ENCODE measurements around the gene ADK. TPM values are rescaled to one million over a fixed set of nuclear protein-coding genes. Genes with fewer than 3 reads are reported as not detected.

ADK gene
- total RNA-seq, 1 donor: 57.9 TPM

DNA sequence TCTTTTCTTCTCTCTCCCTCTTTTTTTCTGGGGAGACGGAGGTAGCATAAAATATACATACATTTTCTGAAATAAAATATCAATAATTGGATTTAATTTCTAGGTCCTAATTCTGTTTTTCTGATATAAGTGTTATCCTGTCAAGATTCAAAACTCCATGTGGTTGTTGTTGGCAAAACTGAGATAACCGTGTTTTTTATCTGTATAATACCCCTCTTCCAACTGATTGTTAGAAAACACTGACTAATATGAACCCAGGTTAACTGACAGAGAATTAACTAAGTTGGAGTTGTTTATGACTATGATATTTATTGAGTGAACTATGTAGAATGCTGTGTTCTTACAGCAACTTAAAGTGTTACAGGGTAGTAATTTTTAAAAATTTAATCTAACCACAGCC is 438.8 kb downstream of the ADK start:
- TF ChIP-seq, protein P1, sequence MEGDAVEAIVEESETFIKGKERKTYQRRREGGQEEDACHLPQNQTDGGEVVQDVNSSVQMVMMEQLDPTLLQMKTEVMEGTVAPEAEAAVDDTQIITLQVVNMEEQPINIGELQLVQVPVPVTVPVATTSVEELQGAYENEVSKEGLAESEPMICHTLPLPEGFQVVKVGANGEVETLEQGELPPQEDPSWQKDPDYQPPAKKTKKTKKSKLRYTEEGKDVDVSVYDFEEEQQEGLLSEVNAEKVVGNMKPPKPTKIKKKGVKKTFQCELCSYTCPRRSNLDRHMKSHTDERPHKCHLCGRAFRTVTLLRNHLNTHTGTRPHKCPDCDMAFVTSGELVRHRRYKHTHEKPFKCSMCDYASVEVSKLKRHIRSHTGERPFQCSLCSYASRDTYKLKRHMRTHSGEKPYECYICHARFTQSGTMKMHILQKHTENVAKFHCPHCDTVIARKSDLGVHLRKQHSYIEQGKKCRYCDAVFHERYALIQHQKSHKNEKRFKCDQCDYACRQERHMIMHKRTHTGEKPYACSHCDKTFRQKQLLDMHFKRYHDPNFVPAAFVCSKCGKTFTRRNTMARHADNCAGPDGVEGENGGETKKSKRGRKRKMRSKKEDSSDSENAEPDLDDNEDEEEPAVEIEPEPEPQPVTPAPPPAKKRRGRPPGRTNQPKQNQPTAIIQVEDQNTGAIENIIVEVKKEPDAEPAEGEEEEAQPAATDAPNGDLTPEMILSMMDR (IDR thresholded peaks at IDR 0.05; ENCODE audit: insufficient read depth, low read depth, low read length): no peak
- no peak overlapping the region for H3K4me3 ChIP-seq (ENCODE audit: low read depth, low read length)
- DNase-seq (ENCODE audit: low read depth): no peak

DNA sequence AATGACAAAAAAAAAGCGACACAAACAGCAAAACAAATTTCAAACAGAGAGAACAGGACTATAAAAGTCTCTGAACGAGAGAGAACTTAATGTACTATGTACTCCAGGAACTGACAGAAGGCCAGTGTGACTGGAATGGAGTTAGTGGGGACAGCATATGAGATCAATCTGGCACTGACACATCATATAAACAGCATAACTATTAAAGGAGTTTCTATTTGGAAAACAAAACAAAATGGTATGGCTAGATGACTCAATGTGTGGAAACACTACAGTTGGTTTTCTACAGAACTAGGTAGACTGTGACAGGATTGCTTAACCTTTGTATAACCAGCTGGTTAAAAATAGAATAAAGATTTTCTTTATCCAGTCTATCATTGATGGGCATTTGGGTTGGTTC is 442.4 kb downstream of the ADK start:
- no peak overlapping the region for H3K4me3 ChIP-seq (ENCODE audit: low read depth, low read length)
- DNase-seq (ENCODE audit: low read depth): peak; percentile 90
- TF ChIP-seq, protein P1 (IDR thresholded peaks at IDR 0.05; ENCODE audit: insufficient read depth, low read depth, low read length): no peak

DNA sequence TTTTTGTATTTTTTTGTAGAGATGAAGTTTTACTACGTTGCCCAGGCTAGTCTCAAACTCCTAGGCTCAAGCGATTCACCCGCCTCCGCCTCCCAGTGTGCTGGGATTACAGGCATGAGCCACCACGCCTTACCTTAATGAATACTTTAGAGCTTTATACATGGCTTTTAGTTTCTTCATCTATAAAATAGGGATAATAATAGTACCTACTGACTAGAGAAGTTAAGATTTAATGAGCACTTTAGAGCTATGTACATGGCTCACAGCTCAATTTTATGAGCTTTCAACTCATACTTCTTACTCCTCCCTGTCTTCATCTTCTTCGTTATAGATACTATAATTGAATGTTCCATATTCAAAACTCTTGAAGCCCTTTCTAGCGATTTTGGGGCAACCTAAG is 445.7 kb downstream of the ADK start:
- no peak overlapping the region for H3K4me3 ChIP-seq (ENCODE audit: low read depth, low read length)
- TF ChIP-seq, protein P1 (IDR thresholded peaks at IDR 0.05; ENCODE audit: insufficient read depth, low read depth, low read length): no peak
- DNase-seq (ENCODE audit: low read depth): no peak

DNA sequence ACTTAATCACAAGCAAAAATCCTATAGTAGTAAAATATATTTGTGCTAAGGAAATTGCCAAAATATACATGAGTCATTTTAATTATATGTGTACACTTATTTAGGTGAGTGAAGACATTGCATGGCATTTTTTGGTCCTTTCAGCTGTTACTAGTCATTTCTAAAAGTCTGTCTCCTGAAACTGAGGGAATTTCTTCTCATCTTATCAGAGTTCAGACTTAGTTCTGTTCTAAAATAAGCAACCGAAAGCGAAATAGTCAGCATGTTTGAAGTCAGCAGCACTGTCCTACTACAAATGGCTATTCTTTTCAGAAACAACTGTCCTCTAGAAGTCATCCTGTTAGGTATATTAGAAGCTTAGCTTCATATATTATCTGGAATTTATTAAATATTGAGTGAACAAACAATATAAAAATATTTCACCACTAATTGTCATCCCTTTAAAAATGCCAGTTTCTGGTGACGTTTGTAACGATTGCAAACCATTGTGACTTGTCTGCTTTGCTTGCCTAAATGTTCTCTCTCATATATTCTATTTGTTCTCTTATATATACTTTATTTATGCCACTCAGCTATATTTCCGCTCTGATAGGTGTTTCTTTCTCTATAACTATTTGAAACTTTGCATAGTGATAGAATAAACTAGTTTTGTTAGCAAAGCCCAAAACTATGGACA is 448.0 kb downstream of the ADK start:
- H3K4me3 ChIP-seq (ENCODE audit: low read depth, low read length): peak overlapping the region; percentile 27
- peak; percentile 68 for DNase-seq (ENCODE audit: low read depth)
- TF ChIP-seq, protein P1 (IDR thresholded peaks at IDR 0.05; ENCODE audit: insufficient read depth, low read depth, low read length): no peak

DNA sequence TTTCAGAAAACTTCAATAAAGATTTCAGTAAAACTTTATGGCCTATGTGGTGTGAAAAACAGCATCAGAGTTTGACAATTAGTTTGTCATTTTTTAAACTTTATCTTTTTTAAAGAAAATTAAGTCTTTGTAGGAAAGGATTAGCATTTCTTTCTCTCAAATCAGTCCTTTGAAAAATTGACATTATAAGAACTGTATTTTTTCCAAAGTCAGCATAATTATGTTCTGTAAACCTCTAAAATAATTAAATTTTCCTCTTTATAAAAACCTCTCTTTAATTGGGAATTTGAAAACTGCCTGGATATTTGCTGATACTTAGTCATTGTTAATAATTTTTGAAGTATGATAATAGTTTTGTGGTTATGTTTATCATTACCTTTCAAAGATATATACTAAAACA is 448.7 kb downstream of the ADK start:
- DNase-seq (ENCODE audit: low read depth): no peak
- no peak overlapping the region for H3K4me3 ChIP-seq (ENCODE audit: low read depth, low read length)
- TF ChIP-seq, protein P1 (IDR thresholded peaks at IDR 0.05; ENCODE audit: insufficient read depth, low read depth, low read length): no peak

DNA sequence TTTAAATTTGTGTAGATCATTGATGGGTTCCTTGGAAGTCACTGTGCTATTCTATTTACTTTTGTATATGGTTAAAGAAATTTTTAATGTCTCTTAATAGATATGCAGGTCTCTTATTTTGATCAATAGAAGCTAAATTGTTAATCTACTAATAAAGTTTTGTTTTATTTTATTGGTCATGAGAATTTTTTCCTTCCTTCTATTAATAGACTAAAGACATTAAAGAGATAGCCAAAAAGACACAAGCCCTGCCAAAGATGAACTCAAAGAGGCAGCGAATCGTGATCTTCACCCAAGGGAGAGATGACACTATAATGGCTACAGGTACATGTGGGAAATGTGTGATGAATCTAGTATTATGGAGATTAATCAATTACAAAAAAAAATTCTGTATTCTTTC is 449.1 kb downstream of the ADK start:
- H3K4me3 ChIP-seq (ENCODE audit: low read depth, low read length): no peak overlapping the region
- DNase-seq (ENCODE audit: low read depth): no peak
- TF ChIP-seq, protein P1 (IDR thresholded peaks at IDR 0.05; ENCODE audit: insufficient read depth, low read depth, low read length): no peak

DNA sequence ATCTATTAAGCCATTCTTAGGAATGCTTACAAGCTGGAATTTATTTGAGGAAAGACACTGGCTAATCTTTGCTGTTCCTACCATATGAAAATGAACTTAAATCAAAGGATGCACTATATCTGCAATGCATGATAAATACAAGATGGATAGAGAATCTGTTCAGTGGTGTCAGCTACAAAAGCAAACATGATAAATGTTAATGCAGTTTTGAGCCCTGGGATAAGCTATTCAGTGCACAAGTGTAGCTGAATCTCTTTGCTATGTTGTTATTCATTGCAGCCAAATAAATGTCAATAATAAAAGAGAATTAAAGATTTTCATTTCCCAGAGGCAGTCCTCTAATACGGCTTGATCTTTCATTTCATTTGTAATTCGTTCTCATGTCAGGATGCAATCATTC is 451.6 kb downstream of the ADK start:
- TF ChIP-seq, protein P1 (IDR thresholded peaks at IDR 0.05; ENCODE audit: insufficient read depth, low read depth, low read length): no peak
- H3K4me3 ChIP-seq (ENCODE audit: low read depth, low read length): no peak overlapping the region
- no peak for DNase-seq (ENCODE audit: low read depth)
